GM23248 (cell line): ENCODE measurements around the gene MDN1. TPM values are rescaled to one million over a fixed set of nuclear protein-coding genes. Genes with fewer than 3 reads are reported as not detected.

ENCODE experiments used
- DNase-seq: peaks from one replicate; pipeline ENCODE4 v3.0.0-alpha.2; 2015
- H2AFZ ChIP-seq: fragments of 200-600 bp; sonication (generic); 2 replicates; pipeline ENCODE4 v1.6.1; 2016; ENCODE audit warnings: antibody characterized with exemption
- H3F3A ChIP-seq: fragments of 200-600 bp; sonication (generic); 2 replicates; pipeline ENCODE4 v1.6.1; 2016; ENCODE audit warnings: mild to moderate bottlenecking, antibody characterized with exemption, mixed run types; ENCODE audit not compliant: insufficient read depth
- H3K27ac ChIP-seq: fragments of 200-600 bp; sonication (generic); 2 replicates; pipeline ENCODE4 v1.5.1; 2016; ENCODE audit warnings: mild to moderate bottlenecking
- H3K27me3 ChIP-seq: fragments of 200-600 bp; sonication (generic); replicated peaks from 2 replicates; pipeline ENCODE4 v1.6.1; 2016; ENCODE audit warnings: mild to moderate bottlenecking; ENCODE audit not compliant: insufficient read depth
- H3K36me3 ChIP-seq: fragments of 200-600 bp; sonication (generic); 2 replicates; pipeline ENCODE4 v1.6.1; 2016; ENCODE audit warnings: low read depth, mild to moderate bottlenecking
- H3K4me1 ChIP-seq: fragments of 200-600 bp; sonication (generic); 2 replicates; pipeline ENCODE4 v1.6.1; 2016; ENCODE audit warnings: mild to moderate bottlenecking; ENCODE audit not compliant: insufficient read depth
- H3K4me2 ChIP-seq: fragments of 200-600 bp; sonication (generic); one replicate; pipeline ENCODE4 v1.6.1; 2016; ENCODE audit warnings: mild to moderate bottlenecking; ENCODE audit not compliant: unreplicated experiment
- H3K4me3 ChIP-seq: fragments of 200-600 bp; sonication (generic); 2 replicates; pipeline ENCODE4 v1.5.1; 2016; ENCODE audit warnings: mild to moderate bottlenecking
- H3K79me2 ChIP-seq: fragments of 200-600 bp; sonication (generic); 2 replicates; pipeline ENCODE4 v1.6.1; 2016; ENCODE audit warnings: mild to moderate bottlenecking; ENCODE audit not compliant: insufficient read depth
- H3K9ac ChIP-seq: fragments of 200-600 bp; sonication (generic); 2 replicates; pipeline ENCODE4 v1.6.1; 2016; ENCODE audit warnings: mild to moderate bottlenecking
- H3K9me2 ChIP-seq: fragments of 200-600 bp; sonication (generic); 2 replicates; pipeline ENCODE4 v1.6.1; 2016; ENCODE audit warnings: mixed run types, mild to moderate bottlenecking, moderate library complexity; ENCODE audit not compliant: insufficient read depth
- H3K9me3 ChIP-seq: fragments of 200-600 bp; sonication (generic); one replicate; pipeline ENCODE4 v1.6.1; 2017; ENCODE audit warnings: low read depth
- H4K20me1 ChIP-seq: fragments of 200-600 bp; sonication (generic); 2 replicates; pipeline ENCODE4 v1.6.0; 2016; ENCODE audit not compliant: insufficient read depth
- EZH2 ChIP-seq: fragments of 200-600 bp; sonication (generic); IDR thresholded peaks from 2 replicates; pipeline ENCODE4 v1.6.1; 2018; ENCODE audit warnings: antibody characterized with exemption, mild to moderate bottlenecking; ENCODE audit not compliant: insufficient read depth, poor library complexity, severe bottlenecking
- EZH2phosphoT487 ChIP-seq: fragments of 200-600 bp; sonication (generic); IDR thresholded peaks from 2 replicates; pipeline ENCODE4 v1.6.1; 2018; ENCODE audit warnings: antibody characterized with exemption, moderate library complexity, mild to moderate bottlenecking, low read depth; ENCODE audit not compliant: insufficient read depth
- WGBS, 2 experiments: methylation state at CpG; one replicate each; pipeline ENCODE4 v1.1.6; 2015 to 2017; ENCODE audit warnings: low lambda C conversion rate in 2 of 2, low coverage in 1 of 2; ENCODE audit errors: missing lambda C conversion rate in 2 of 2; 5-methylcytosine and 5-hydroxymethylcytosine counted together
- in situ Hi-C: fragments of 300-500 bp; cut with MboI; formaldehyde crosslinking; loops from 2 replicates; pipeline ENCODE4 v1.15.0; 2020
- polyA plus RNA-seq: library from polyadenylated mRNA; unstranded; fragments of >200 nt; fragmentation: Nextera tagmentation; extraction: Ambion mirVana; gene quantifications from 2 replicates; pipeline ENCODE4 v1.2.1, GENCODE V29; 2016
- total RNA-seq: library from RNA; depleted of rRNA; stranded (reverse); fragments of >200 nt; shearing (Covaris generic); gene quantifications from 2 replicates; pipeline ENCODE4 v1.2.3, GENCODE V29; 2014

Gene MDN1
- total and polyA plus RNA-seq, 2 experiments from 2014 or later: 5.7 to 16.9 TPM

- Histone ChIP-seq H3K27me3 (no peaks in the 10 kb centered on the region), H3K27ac (no peak overlapping the region)
- 93 to 96% methylated on average over 6 of the region's 6 CpGs for WGBS, 2 experiments
Observed at GRCh38 chr6:89805814-89806371, 13.7 kb downstream of the MDN1 start.

GRCh38 chr6:89803271-89803670 lies 16.3 kb downstream of the MDN1 start:
- Histone ChIP-seq H4K20me1 (no peaks in the 10 kb centered on the region), H3K9me2 (no peaks in the 10 kb centered on the region), H2AFZ (no peak overlapping the region), H3K4me3 (no peak overlapping the region), H3K4me2 (no peak overlapping the region), H3K36me3 (0 out of 2 replicates have a peak, but pooled peaks cover 4% of the 10 kb centered on the region), H3F3A (no peaks in the 10 kb centered on the region), H3K27ac (no peak overlapping the region), H3K9me3 (no peaks in the 10 kb centered on the region), H3K79me2 (peaks cover 50% of the 10 kb centered on the region), H3K4me1 (no peaks in the 10 kb centered on the region), H3K9ac (no peak overlapping the region), H3K27me3 (no peaks in the 10 kb centered on the region)
- 97 to 98% methylated on average over 10 of the region's 10 CpGs for WGBS, 2 experiments
- DNase-seq: no peak
- in situ Hi-C loops: no loop called here
- no peak for TF ChIP-seq EZH2phosphoT487
- TF ChIP-seq EZH2: no peak

More at GRCh38 chr6:89805814-89806371, 13.7 kb downstream of the MDN1 start:
- Histone ChIP-seq H3F3A (no peaks in the 10 kb centered on the region), H3K4me1 (no peaks in the 10 kb centered on the region), H2AFZ (no peak overlapping the region), H3K79me2 (peaks cover 73% of the 10 kb centered on the region), H3K9ac (no peak overlapping the region), H3K9me3 (no peaks in the 10 kb centered on the region), H4K20me1 (no peaks in the 10 kb centered on the region), H3K9me2 (no peaks in the 10 kb centered on the region), H3K4me2 (no peak overlapping the region), H3K36me3 (no peaks in the 10 kb centered on the region), H3K4me3 (no peak overlapping the region)
- in situ Hi-C loops: no loop called here
- TF ChIP-seq EZH2 (no peak), EZH2phosphoT487 (no peak)
- DNase-seq: no peak

- Histone ChIP-seq H3K27ac (no peak overlapping the region), H3K79me2 (peaks cover 16% of the 10 kb centered on the region; the same call in 1 of the 2 replicates), H3K9ac (no peak overlapping the region), H3K4me3 (no peak overlapping the region), H3K36me3 (0 out of 2 replicates have a peak, but pooled peaks cover 4% of the 10 kb centered on the region), H3K4me2 (no peak overlapping the region), H3K9me2 (no peaks in the 10 kb centered on the region), H4K20me1 (no peaks in the 10 kb centered on the region), H2AFZ (no peak overlapping the region), H3K4me1 (no peaks in the 10 kb centered on the region), H3K27me3 (no peaks in the 10 kb centered on the region), H3K9me3 (no peaks in the 10 kb centered on the region), H3F3A (no peaks in the 10 kb centered on the region)
- no peak for DNase-seq
- in situ Hi-C loops: no loop called here
- TF ChIP-seq EZH2phosphoT487: no peak
- WGBS, 2 experiments: 94% methylated on average over 2 of the region's 2 CpGs
Observed at GRCh38 chr6:89799756-89800155, 19.8 kb downstream of the MDN1 start.

GRCh38 chr6:89799096-89799495 lies 20.5 kb downstream of the MDN1 start:
- Histone ChIP-seq H3K79me2 (peaks cover 10% of the 10 kb centered on the region; the same call in 1 of the 2 replicates), H3F3A (no peaks in the 10 kb centered on the region), H2AFZ (no peak overlapping the region), H3K27ac (no peak overlapping the region), H3K27me3 (no peaks in the 10 kb centered on the region), H3K4me3 (no peak overlapping the region), H3K4me2 (no peak overlapping the region), H4K20me1 (no peaks in the 10 kb centered on the region), H3K36me3 (0 out of 2 replicates have a peak, but pooled peaks cover 4% of the 10 kb centered on the region), H3K9me2 (no peaks in the 10 kb centered on the region), H3K9me3 (no peaks in the 10 kb centered on the region), H3K9ac (no peak overlapping the region), H3K4me1 (no peaks in the 10 kb centered on the region)
- 38 to 44% methylated on average over 8 of the region's 8 CpGs for WGBS, 2 experiments
- TF ChIP-seq EZH2phosphoT487 (no peak), EZH2 (no peak)
- in situ Hi-C loops: no loop called here
- no peak for DNase-seq
